ENCODE results near the gene RPN2. TPM values are rescaled to one million over a fixed set of nuclear protein-coding genes. Genes with fewer than 3 reads are reported as not detected.

RPN2 gene
- total and polyA plus RNA-seq, 10 of the 15 experiments (the other 5 are each of a cell fraction or from before 2014, with no cell fraction given) = 148 to 365 (median 228) TPM

DNA sequence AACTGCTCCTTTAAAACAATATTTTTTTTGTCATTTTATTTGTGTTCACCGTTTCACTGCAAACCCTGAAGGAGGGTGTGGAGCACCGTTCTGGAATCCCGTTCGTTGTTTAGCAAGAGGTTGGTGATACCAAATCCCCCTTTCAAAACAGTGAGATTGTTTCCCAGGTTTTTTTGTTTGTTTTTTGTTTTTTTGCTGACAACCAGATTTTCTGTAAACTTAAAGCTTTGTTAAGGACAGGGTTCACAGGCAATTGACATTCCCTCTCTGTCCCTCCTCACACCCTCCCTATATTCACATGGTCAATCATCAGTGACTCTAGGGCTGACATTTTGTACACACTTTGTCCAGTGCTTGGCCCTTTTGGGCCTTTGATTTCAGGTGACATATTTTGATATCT, 21.2 kb downstream of the RPN2 start:
- ChIA-PET RAD21 (ENCODE audit: unreplicated experiment) (no interaction called here), SMC1A (ENCODE audit: uncharacterized antibody, unreplicated experiment) (interaction anchor here (1.6 kb wide), 1 partner anchor 333 kb away, joined by 6 read pairs; no protein-coding TSS in a partner anchor), POLR2A (no interaction called here), CTCF (interaction anchor here (0.9 to 13.5 kb wide), 5 partner anchors 10 to 341 kb away, joined by 3 to 200 read pairs (median 5); partner anchors contain the start of gene BLCAP)
- H3K27ac ChIP-seq (ENCODE audit: control insufficient read depth, insufficient read depth) = no peak overlapping the region
- in situ Hi-C loops (cut with MboI) (no loop called here), intact Hi-C loops (cut with micrococcal nuclease; ENCODE audit: unreplicated experiment) (no loop called here)
- BruUV-seq (replicated peaks) = no TSS peak
- FAIRE-seq (no peak), DNase-seq (ENCODE audit: low read depth, low spot score) (no peak), ATAC-seq (no peak)
- H3K4me2 ChIP-seq (ENCODE audit: control insufficient read depth, insufficient read depth) = no peak overlapping the region
- 94% methylated on average over 4 of the region's 4 CpGs for WGBS (ENCODE audit: insufficient coverage, insufficient replicate concordance, low lambda C conversion rate, missing lambda C conversion rate)
- peaks cover 3% of the 10 kb centered on the region; the same call in 1 of the 2 replicates for H4K20me1 ChIP-seq (ENCODE audit: control insufficient read depth, insufficient read depth)
- H3K9me3 ChIP-seq (replicated peaks; ENCODE audit: control insufficient read depth, insufficient read depth, low read length) = no peaks in the 10 kb centered on the region
- H3K36me3 ChIP-seq (ENCODE audit: control insufficient read depth in 2 of 2, insufficient read depth in 2 of 2, low read length in 1 of 2) = peaks cover 34 to 53% of the 10 kb centered on the region in 2 experiments
- TF ChIP-seq ZNF217 (IDR thresholded peaks at IDR 0.05) (no peak), RB1 (IDR thresholded peaks at IDR 0.05; ENCODE audit: borderline replicate concordance) (no peak)
- peaks cover 14% of the 10 kb centered on the region for H3K79me2 ChIP-seq (ENCODE audit: control insufficient read depth, insufficient read depth, low read length)
- H3K4me1 ChIP-seq (ENCODE audit: control insufficient read depth, insufficient read depth, low read length) = no peaks in the 10 kb centered on the region
- H2AFZ ChIP-seq (ENCODE audit: control insufficient read depth, low read depth, low read length) = no peak overlapping the region
- H3K4me3 ChIP-seq = no peak overlapping the region
- no peak overlapping the region for H3K9ac ChIP-seq (ENCODE audit: control insufficient read depth, insufficient read depth, low read length)
- no peaks in the 10 kb centered on the region for H3K27me3 ChIP-seq (replicated peaks in 1 of 2; ENCODE audit: control insufficient read depth in 2 of 2, insufficient read depth in 2 of 2, low read length in 1 of 2)

DNA sequence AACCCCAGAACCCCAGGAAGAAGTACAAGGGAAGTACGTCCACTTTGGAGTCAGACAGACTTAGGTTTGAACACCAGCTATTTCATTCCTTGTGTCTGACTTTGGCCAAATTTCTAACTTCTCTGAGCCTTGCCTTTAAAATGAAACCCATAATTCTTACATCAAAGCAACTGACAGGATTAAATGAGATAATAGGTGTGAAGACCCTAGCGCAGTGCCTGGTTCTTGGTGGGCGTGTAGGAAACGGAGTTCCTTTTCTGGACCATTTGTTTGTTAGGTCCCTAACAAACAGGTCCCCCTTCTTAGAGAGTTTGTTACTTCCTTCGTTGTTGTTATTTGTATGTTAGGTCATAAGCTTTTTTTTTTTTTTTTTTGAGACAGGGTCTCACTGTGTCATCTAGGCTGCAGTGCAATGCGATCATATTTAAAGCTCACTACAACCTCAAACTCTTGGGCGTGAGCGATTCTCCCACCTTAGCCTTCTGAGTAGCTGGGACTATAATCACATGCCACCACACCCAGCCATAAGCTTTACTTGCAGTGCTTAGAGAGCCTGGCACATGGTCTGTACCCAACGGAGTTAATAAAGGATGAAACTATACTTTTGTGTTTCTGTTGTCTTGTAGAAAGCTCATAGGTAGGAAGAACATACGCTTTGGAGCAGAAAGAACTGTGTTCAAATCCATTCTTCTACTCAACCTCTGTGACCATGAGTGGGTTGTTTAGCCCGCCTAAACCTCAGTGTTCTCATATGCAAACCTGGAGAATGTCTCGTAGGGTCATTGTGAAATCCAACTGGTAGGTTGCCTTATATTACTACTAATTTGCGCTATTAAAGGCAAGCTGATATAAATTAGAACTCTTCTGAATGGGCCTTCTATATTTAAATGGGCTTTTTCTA, 22.0 kb downstream of the RPN2 start:
- Histone ChIP-seq H3K79me2 (ENCODE audit: control insufficient read depth, insufficient read depth, low read length) (peaks cover 9% of the 10 kb centered on the region), H3K9ac (ENCODE audit: control insufficient read depth, insufficient read depth, low read length) (no peak overlapping the region), H3K27ac (ENCODE audit: control insufficient read depth, insufficient read depth) (no peak overlapping the region), H3K4me1 (ENCODE audit: control insufficient read depth, insufficient read depth, low read length) (no peaks in the 10 kb centered on the region), H3K27me3 (replicated peaks in 1 of 2; ENCODE audit: control insufficient read depth in 2 of 2, insufficient read depth in 2 of 2, low read length in 1 of 2) (no peaks in the 10 kb centered on the region), H4K20me1 (ENCODE audit: control insufficient read depth, insufficient read depth) (peaks cover 3% of the 10 kb centered on the region; the same call in 1 of the 2 replicates), H3K36me3 (ENCODE audit: control insufficient read depth in 2 of 2, insufficient read depth in 2 of 2, low read length in 1 of 2) (peaks cover 34 to 55% of the 10 kb centered on the region in 2 experiments), H3K4me2 (ENCODE audit: control insufficient read depth, insufficient read depth) (no peak overlapping the region), H3K9me3 (replicated peaks; ENCODE audit: control insufficient read depth, insufficient read depth, low read length) (no peaks in the 10 kb centered on the region), H3K4me3 (no peak overlapping the region), H2AFZ (ENCODE audit: control insufficient read depth, low read depth, low read length) (no peak overlapping the region)
- no peak for ATAC-seq
- CTCF ChIA-PET = interaction anchor here (0.9 to 13.5 kb wide), 6 partner anchors 11 to 340 kb away, joined by 3 to 200 read pairs (median 6); partner anchors contain the start of gene BLCAP
- TF ChIP-seq JUND (IDR thresholded peaks at IDR 0.05; ENCODE audit: low read depth, low read length) (no peak), NR2C2 (IDR thresholded peaks at IDR 0.05; ENCODE audit: borderline replicate concordance, control insufficient read depth, insufficient read length, low read depth) (no peak), SP1 (IDR thresholded peaks at IDR 0.05; ENCODE audit: low read depth, low read length) (no peak)
- SMC1A ChIA-PET (ENCODE audit: uncharacterized antibody, unreplicated experiment) = interaction anchor here (1.0 to 1.6 kb wide), 3 partner anchors 11 to 332 kb away, joined by 3 to 6 read pairs (median 4); no protein-coding TSS in a partner anchor
- in situ Hi-C loops (cut with MboI) = no loop called here
- no peak for FAIRE-seq
- RAD21 ChIA-PET (ENCODE audit: unreplicated experiment) = interaction anchor here (0.8 to 1.1 kb wide), 2 partner anchors 193 to 332 kb away, joined by 3 to 5 read pairs; no protein-coding TSS in a partner anchor
- no peak for DNase-seq (ENCODE audit: low read depth, low spot score)
- intact Hi-C loops (cut with micrococcal nuclease; ENCODE audit: unreplicated experiment) = no loop called here
- WGBS (ENCODE audit: insufficient coverage, insufficient replicate concordance, low lambda C conversion rate, missing lambda C conversion rate) = 86% methylated on average over 12 of the region's 13 CpGs
- POLR2A ChIA-PET = interaction anchor here (0.5 kb wide), 1 partner anchor 837 kb away, joined by 4 read pairs; no protein-coding TSS in a partner anchor
- BruUV-seq (replicated peaks) = TSS peak; percentile 33
